Measurements from ENCODE around the gene LIPM.

GRCh38 chr10:88841316-88842111, 39.0 kb downstream of the LIPM start:
- no peak for TF ChIP-seq CTCF (IDR thresholded peaks at IDR 0.05)
- no peak for TF ChIP-seq POLR2A (IDR thresholded peaks at IDR 0.05)
